ENCODE results near the gene TMX3.

The TMX3 gene

DNA sequence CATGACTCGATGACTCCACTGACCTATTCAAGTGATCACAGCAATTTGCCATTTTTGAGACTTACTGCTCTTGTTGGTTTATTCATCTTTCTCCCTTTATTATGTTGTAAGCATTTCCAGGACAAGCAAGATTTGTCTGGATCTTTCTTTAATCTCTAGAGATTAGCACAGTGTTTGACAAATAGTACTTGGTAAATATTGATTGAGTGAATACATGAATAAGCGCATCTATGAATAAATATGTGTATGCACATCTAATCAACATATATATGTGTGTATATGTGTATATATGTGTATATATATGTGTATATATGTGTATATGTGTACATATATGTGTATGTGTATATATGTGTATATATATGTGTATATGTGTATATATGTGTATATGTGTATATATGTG is 7.3 kb downstream of the TMX3 start:
- no peak for DNase-seq

DNA sequence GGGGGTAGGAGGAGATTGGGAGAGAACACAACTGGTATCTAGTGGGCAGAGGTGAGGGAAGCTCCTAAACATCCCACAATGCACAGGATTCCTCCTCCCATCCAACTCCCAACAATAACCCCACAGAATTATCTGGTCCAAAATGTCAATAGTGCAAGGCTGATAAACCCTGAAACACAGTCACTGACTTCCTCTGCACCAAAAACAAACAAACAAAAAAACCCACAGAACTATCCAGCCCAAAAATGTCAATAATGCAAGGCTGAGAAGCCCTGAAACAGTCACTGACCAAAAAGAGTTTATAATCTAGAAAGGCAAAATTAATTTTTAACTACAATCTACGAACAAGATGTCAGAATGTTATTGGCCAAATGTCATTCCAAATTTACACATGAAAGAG is 9.8 kb downstream of the TMX3 start:
- DNase-seq = no peak

DNA sequence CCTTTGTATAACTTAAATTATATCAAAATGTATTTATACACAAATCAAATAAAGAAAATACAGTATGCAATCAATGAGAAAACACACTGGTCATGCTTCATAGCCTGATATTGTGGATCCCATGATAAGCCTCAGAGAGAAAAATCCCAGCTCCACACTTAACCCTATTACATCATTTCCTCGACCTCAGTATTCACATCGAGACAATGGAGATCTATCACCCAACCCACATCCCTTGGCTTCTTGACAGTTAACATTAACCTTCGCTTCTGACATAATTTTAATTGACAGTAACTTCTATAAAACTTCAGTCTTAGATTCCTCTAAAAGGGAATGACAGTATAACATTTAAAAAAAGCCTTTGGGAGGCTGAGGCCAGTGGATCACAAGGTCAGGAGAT is 11.6 kb downstream of the TMX3 start:
- DNase-seq = no peak

DNA sequence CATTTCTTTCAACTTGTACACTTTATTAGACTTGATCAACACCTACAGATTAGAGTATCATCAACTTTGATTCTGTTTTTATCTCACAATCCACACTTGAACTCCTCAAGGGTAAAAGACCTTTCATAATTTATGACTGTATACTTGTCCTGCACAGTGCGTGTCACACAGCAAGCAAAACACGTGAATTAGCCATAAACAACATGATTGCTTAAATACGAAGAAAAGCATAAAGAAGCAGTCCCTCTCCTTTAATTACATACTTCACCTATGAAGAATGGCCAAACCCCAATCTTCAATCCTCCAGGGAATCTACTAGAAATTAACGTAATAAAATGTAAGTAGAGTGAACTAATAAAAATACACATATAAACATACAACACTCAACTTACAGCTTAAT is 13.6 kb downstream of the TMX3 start:
- no peak for DNase-seq

DNA sequence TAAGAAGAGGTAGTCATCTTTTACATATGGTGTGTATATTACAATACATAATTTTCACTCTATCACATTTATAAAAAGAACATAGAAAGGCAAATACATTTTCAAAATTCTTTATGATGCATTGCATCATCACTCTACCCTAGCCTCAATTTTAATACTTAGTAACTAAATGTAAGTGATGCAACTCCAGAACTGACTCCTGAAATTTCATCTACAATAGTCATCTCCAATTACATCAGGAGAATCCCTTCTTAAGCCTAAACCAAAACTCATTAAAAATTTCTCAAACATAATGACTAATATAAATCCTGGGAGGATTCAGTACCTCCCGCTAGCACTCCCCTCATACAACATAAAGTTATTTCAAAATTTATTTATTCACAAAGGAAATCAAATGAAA is 15.9 kb downstream of the TMX3 start:
- DNase-seq = no peak

DNA sequence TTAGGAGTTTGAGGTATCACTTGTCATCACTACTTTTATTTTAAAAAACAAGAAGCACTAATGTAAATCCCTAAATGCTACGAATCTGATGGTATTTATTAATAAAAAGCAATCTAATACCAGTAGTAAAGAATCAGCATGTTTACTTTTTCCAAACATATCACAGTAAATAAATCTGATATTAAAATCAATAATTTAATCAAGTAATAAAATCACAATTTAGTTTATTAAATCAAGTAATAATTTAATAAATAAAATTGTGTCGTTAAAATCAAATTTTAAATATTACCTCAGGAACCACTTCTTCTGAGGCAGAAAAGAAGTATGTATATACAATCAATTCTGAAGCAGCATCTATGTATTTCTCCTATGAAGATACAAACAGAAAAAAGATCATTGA is 18.0 kb downstream of the TMX3 start:
- no peak for DNase-seq

DNA sequence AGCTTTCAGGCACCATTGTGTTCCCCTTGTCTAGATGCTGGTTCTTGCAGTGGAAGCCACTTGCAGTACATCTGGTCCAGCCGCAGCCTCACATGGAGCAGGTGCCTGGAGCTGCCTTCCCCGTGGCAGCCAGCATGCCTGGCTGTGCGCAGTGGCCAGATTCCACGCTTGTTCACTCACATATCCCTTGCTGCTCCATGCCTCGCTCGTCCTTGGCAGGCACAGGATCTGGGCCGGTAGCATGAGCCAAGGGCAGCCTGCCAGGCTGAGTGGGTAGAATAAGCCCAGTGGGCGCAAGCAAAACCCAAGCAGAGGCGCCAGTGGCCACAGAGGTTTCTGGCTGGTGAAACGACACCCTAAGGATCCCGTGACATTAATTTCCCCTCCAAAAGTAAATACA is 20.6 kb downstream of the TMX3 start:
- DNase-seq = no peak

DNA sequence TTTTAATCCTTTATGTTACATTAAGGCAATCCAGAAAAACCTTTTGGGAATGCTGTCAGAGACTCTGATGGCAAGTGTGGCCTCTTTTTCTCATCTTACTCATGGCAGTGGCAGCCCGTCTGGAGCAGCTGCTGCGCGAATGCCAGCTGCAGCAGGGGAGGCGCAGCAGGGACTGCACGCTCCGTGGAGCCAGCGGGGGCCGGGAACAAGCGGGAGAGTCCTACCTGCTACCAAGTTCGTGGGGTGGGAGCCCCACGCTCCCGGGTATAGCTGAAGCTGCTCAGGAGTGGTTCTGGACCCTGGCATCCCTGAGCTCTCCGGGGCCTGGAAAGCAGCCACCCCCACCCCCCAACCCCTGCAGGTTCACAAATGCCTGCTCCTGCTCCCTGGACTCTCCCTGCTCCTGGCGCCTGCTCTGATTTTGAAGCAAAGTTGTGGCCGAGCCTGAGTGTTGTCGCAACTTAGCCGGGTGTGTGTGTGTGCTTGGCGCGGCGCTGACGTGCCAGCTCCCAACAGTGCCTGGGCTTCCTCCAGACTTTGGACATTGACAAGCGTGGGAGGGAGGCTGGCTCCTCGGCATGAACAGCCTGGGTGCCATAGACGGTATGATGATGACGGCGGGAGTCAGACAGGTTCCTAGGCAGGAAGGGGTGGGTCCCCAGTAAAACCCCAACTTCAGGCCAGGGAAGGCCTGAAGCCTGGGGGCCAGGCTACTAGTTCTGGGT is 21.7 kb downstream of the TMX3 start:
- DNase-seq = no peak

DNA sequence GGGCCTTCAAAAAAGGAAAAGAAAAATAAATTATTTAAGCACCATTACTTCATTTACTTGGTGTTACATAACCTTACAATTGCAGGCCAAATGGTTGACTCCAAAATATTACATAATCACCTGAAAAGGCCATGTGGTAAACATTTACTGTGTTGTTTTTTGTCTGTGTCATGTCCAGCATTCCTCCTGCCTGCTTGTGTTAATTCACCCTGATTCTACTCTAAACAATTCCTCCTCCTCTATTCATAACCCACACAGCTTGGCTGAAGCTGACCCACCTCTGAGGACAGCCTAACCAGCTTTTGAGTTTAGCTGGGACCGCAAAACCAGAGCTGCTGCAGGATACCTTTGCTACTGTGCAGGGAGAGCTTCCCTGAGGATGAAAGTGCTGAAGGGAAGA is 35.4 kb downstream of the TMX3 start:
- DNase-seq = no peak

DNA sequence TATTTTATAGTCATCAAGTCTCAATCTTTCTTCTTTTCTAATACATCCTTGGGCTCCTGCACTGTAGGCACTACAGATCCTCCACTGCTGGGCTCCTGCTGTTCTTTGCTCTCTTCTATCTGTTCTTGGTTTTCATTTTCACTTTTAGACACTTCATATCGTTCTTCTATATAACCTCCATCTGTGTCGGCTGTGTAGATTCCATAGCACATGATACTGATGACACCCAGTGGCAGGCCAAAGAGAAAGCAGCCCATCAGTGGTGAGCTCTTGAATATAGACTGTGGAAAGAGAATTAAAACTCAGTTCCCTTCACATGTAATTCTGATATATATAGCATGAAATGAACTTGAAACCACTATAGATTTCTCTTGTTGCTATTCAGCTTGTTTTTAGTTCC is 38.0 kb downstream of the TMX3 start:
- DNase-seq = no peak

DNA sequence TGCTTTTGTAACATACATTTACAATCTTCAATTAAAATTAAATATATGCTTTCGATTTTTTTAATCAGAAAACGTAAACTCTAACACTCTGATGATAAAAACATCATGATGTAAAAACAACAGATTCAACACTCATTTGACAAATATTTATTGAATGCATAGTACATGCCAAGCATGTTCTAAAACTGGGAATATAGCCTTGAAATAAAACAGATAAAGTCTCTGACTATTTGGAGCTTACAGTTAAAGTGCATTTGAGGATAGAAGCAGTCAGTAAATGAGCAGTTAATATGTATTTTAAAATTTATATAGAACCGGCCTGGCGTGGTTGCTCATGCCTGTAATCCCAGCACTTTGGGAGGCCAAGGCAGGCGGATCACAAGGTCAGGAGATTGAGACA is 47.8 kb downstream of the TMX3 start:
- DNase-seq = no peak

DNA sequence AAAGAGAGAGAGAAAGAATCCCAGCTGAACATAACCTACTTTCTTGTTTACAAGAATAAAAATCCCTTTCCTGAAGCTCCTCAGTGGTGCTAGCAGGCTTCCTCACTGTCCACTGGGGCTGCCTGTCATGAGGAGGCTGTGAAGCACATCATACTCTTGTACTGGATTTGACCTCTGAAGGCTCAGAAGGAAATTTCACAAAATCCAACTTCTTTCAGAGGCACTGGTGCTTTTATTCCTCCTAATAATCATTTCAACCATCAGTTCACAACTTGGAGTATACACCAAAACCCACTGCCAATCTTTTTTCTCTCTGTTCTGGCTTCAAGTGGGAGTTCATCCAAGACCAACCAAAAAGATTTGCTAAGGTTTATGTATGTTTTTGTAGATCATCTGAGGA is 48.5 kb downstream of the TMX3 start:
- no peak for DNase-seq

DNA sequence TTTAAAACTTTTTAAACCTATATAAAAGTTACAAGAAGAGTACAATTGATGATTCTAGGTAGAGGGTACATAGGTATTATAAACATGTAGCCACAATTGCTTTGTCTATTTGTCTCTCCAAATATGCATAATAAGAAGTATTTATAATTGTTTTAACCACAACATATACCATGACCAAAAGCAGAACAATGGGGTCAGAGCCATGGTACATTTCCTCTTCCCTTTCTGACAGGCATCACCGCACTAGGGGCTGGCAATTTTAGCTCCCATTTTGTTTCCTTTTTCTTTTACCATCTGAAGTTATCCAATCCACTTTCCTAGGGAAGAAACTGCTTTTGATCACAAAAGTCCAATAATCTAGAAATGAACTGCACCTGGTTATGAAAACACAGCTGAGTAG is 49.3 kb downstream of the TMX3 start:
- no peak for DNase-seq

DNA sequence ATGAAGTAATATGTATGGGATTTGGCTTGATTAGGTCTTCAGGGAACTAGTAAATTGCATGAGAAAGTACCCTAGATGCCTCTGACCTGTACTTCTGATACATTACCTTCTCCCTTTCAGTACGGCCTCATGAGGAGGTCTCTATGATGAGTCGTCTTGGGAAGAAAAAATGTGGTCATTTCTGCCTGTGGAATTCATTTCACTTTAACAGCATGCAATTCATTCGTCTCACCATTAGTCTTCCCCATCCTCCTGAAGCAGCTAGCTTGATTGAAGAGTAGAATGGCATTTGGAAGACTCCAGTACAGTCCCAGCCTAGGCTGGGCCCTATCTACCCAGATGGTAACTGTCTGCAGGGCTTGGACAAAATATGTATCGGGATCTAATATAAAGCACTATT is 52.2 kb downstream of the TMX3 start:
- DNase-seq = no peak

DNA sequence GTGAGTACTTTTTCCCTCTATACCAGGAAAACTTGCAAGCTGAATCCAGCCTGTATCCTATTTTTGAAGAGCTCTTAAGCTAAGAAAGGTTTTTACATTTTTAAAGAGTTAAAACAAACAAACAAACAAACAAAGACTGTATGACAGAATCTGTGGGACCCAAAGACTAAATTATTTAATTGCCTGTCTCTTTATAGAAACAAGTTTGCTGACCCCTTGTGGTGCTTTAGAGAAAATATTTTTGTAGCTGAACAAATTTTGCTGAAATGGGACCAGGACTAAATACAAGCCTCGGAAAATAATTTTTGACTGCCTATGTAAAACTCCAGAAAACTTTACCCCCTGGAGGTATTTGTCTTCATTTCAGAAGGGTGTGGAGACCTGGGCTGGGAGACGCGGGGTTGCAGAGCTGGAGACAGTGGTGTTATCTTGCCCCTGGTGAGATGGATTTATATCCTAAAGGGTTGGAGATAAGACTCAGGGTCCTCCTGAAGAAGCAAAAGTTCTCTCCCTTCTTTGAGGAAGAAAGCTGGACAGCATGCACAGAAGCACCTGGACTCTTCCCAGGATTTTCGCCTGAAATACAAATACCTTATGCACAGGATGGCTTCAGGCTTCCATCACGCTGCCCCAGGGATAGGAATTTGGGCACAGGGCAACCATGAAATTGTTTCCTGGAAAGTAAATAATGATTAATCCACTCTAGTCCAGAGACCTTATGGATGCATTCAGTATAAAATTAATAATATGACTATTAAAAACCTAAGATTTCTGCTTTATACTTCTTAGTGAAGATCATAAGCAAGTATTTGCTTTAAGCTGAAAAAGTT is 54.3 kb downstream of the TMX3 start:
- DNase-seq = no peak

DNA sequence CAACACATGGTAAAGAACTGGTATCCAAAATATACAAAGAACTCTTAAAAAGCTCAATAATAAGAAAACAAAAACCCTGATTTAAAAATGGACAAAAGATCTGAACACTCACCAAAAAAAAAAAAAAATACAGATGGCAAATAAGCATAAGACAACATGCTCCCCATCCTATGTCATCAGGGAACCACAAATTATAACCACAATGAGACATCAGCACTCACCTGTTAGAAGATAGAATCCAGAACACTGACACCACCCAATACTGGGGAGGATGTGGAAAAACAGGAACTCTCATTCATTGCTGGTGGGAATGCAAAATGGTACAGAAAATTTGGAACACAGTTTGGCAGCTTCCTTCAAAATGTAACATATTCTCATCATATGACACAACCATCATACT is 66.7 kb downstream of the TMX3 start:
- DNase-seq = no peak

DNA sequence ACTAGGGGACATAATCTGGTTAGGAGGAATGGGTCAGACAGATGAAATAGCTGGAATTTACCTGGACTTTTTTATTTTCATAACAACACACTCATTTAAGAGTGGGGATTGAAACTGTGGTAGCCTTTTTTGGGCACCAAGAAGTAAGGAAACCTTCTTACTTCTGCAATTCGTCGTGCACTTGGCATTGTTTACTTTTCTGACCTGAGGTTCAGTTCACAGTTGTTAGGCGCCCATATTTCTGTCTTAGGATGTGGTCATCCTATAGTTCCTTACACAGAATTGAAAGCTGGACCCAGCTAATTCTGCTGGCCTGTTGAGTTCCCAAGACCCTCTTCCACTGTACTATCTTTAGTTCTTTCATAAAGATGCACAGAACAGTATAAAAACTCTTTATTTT is 72.9 kb downstream of the TMX3 start:
- DNase-seq = no peak

DNA sequence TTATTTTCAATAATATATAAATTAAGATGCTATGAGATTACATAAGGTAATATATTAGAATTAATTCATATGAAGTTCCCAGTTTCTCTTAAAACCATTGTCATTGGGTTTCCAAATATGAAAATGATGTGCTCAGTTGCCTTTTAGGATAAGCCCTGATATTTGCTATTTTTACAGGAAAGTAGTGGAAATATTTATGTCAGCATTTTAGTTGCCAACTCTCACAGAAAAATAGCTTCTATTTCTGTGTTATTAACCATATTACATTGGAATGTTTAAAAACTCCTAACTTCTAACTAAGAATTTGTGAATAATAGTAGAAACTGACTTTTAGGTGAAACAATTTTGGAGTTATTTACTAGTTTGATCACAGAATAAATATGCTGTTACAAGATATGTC is 74.0 kb downstream of the TMX3 start:
- no peak for DNase-seq

DNA sequence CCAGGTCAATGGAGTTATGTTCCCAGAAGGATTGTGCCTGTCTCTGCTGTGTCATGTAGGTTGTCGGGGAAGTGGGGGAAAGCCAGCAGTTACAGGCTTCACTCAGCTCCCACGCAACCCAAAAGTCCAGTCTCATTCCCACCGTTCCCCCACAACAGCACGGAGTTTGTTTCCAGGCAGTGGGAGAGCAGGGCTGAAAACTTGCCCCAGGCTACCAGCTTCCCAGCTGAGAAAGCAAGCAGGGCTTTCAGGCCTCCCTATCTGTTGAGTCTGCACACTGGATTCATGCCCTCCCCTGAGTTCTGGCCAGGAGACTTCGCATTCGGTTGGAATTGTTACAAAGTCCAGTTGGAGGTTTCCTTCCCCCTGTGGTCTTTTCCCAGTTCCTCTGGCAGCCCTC is 76.3 kb downstream of the TMX3 start:
- DNase-seq = no peak

DNA sequence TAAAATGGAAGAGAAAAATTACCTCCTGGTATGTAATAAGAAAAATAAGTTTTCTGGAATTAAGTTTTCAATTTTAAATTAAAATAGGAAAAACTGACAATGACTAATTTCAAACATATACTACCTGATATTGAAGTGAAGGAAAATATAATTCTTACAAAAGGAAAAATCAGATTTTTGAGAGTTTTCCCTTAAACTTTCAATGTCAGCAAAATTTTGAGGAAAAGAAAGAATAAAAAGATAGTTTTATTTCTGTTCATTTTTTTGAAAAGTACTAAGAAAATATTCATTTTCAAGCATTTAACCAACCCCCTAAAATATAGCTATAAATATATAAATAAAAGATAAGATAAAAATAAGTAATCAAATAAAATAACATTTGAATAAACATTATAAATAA is 87.1 kb downstream of the TMX3 start:
- DNase-seq = no peak

All from KG1 (cell line).